Measurements from ENCODE around the gene COLEC12.
"Not testable (repeated sequence)": the region's sequence is repeated elsewhere in the genome, so short reads cannot be mapped to it uniquely, and the experiment has no call there.

Gene COLEC12

GRCh38 chr18:323253-323622, 177.3 kb downstream of the COLEC12 start:
- Histone ChIP-seq H3K36me3 (ENCODE audit: control insufficient read depth, insufficient read depth, low read length, severe bottlenecking) (no peaks in the 10 kb centered on the region), H3K27me3 (replicated peaks; ENCODE audit: control insufficient read depth, insufficient read depth, low read length) (no peaks in the 10 kb centered on the region), H3K9ac (ENCODE audit: low read length) (no peak overlapping the region), H3K9me3 (ENCODE audit: control insufficient read depth, low read length) (no peaks in the 10 kb centered on the region), H3K4me3 (ENCODE audit: low read length) (no peak overlapping the region), H3K4me1 (ENCODE audit: control insufficient read depth, insufficient read depth, low read length) (peaks cover 12% of the 10 kb centered on the region)
- peak; percentile 5 for DNase-seq (ENCODE audit: low read depth)

GRCh38 chr18:321865-322467, 178.5 kb downstream of the COLEC12 start:
- Histone ChIP-seq H3K4me3 (ENCODE audit: low read length) (no peak overlapping the region), H3K36me3 (ENCODE audit: control insufficient read depth, insufficient read depth, low read length, severe bottlenecking) (no peaks in the 10 kb centered on the region), H3K9me3 (ENCODE audit: control insufficient read depth, low read length) (no peaks in the 10 kb centered on the region), H3K27me3 (replicated peaks; ENCODE audit: control insufficient read depth, insufficient read depth, low read length) (no peaks in the 10 kb centered on the region), H3K9ac (ENCODE audit: low read length) (no peak overlapping the region), H3K4me1 (ENCODE audit: control insufficient read depth, insufficient read depth, low read length) (peaks cover 12% of the 10 kb centered on the region)
- DNase-seq (ENCODE audit: low read depth): peak; percentile 10

DNA sequence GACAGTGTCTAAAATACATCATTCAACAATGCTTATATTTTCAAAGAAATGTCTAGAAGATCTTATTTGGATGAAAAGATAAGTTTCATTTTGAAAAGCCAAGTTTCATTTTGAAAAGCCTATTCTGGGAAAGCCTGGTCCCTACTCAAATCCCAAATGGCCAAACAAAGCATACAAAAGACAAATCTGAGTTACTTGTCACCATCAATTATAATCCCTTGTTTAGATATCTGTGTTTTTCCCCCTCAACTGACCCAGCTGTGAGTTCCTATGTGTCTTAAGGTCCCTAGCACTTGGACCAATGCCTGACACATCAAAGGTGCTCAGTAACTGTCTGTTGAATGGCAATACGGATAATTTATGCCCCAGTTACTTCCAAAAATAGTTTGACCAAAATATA, 180.3 kb downstream of the COLEC12 start:
- Histone ChIP-seq H3K9me3 (ENCODE audit: control insufficient read depth, low read length) (no peaks in the 10 kb centered on the region), H3K9ac (ENCODE audit: low read length) (no peak overlapping the region), H3K4me1 (ENCODE audit: control insufficient read depth, insufficient read depth, low read length) (peaks cover 12% of the 10 kb centered on the region), H3K36me3 (ENCODE audit: control insufficient read depth, insufficient read depth, low read length, severe bottlenecking) (no peaks in the 10 kb centered on the region), H3K4me3 (ENCODE audit: low read length) (no peak overlapping the region), H3K27me3 (replicated peaks; ENCODE audit: control insufficient read depth, insufficient read depth, low read length) (no peaks in the 10 kb centered on the region)
- no peak for DNase-seq (ENCODE audit: low read depth)

GRCh38 chr18:319720-320119, 180.8 kb downstream of the COLEC12 start:
- no peak for DNase-seq (ENCODE audit: low read depth)
- Histone ChIP-seq H3K9ac (ENCODE audit: low read length) (no peak overlapping the region), H3K36me3 (ENCODE audit: control insufficient read depth, insufficient read depth, low read length, severe bottlenecking) (no peaks in the 10 kb centered on the region), H3K4me1 (ENCODE audit: control insufficient read depth, insufficient read depth, low read length) (peaks cover 13% of the 10 kb centered on the region), H3K27me3 (replicated peaks; ENCODE audit: control insufficient read depth, insufficient read depth, low read length) (no peaks in the 10 kb centered on the region), H3K4me3 (ENCODE audit: low read length) (no peak overlapping the region), H3K9me3 (ENCODE audit: control insufficient read depth, low read length) (no peaks in the 10 kb centered on the region)

DNA sequence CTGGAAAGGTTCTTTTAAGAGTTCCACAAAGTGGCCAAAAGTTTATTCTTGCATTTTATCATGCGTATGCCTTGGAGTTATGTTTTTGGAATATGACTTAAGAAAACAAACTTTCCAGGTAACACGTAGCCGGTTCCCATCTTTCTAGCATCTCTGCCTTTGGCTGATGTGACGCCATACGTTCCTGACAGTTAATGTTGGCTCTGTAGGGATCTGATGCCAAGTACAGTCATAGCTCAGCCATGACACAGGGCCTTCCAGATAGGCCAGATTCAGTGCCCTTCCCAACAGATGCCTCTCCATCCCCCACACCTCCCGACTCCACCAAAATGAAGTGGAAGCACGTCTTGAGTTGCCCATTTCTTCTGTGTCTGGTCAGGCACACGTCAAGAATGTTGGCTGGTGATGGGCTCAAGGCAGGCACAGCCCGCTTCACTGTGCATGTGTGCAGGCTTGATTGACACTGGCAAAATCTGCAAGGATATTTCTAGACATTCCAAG, 181.7 kb downstream of the COLEC12 start:
- no peaks in the 10 kb centered on the region for H3K9me3 ChIP-seq (ENCODE audit: control insufficient read depth, low read length)
- no peaks in the 10 kb centered on the region for H3K36me3 ChIP-seq (ENCODE audit: control insufficient read depth, insufficient read depth, low read length, severe bottlenecking)
- peaks cover 21% of the 10 kb centered on the region for H3K4me1 ChIP-seq (ENCODE audit: control insufficient read depth, insufficient read depth, low read length)
- no peak for DNase-seq (ENCODE audit: low read depth)
- no peak overlapping the region for H3K9ac ChIP-seq (ENCODE audit: low read length)
- no peaks in the 10 kb centered on the region for H3K27me3 ChIP-seq (replicated peaks; ENCODE audit: control insufficient read depth, insufficient read depth, low read length)
- no peak overlapping the region for H3K4me3 ChIP-seq (ENCODE audit: low read length)

GRCh38 chr18:317618-318017, 182.9 kb downstream of the COLEC12 start:
- H3K9ac ChIP-seq (ENCODE audit: low read length): no peak overlapping the region
- DNase-seq (ENCODE audit: low read depth): no peak
- no peak overlapping the region for H3K4me3 ChIP-seq (ENCODE audit: low read length)
- no peaks in the 10 kb centered on the region for H3K9me3 ChIP-seq (ENCODE audit: control insufficient read depth, low read length)
- H3K27me3 ChIP-seq (replicated peaks; ENCODE audit: control insufficient read depth, insufficient read depth, low read length): no peaks in the 10 kb centered on the region
- H3K36me3 ChIP-seq (ENCODE audit: control insufficient read depth, insufficient read depth, low read length, severe bottlenecking): no peaks in the 10 kb centered on the region
- peaks cover 16% of the 10 kb centered on the region for H3K4me1 ChIP-seq (ENCODE audit: control insufficient read depth, insufficient read depth, low read length)

DNA sequence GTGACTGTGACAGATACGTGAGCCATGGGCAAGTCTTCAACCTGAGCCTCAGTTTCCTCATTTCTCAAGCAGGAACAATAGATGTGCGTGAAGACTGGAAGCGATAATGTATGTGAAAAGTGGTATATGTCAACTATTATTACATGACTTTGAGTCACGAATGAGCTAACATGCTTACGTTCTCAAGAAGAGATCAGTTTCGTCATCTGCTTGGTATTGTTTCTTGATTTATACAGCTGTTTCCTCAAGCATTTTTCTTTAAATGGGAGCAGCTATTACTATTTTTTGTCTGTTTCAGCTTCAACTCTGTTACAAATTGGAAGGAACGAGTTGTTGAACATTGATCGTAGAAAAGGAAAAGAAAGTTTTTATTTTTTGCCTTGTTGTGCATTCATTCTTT, 184.1 kb downstream of the COLEC12 start:
- Histone ChIP-seq H3K4me1 (ENCODE audit: control insufficient read depth, insufficient read depth, low read length) (peaks cover 9% of the 10 kb centered on the region), H3K9me3 (ENCODE audit: control insufficient read depth, low read length) (no peaks in the 10 kb centered on the region), H3K9ac (ENCODE audit: low read length) (no peak overlapping the region), H3K36me3 (ENCODE audit: control insufficient read depth, insufficient read depth, low read length, severe bottlenecking) (no peaks in the 10 kb centered on the region), H3K4me3 (ENCODE audit: low read length) (no peak overlapping the region), H3K27me3 (replicated peaks; ENCODE audit: control insufficient read depth, insufficient read depth, low read length) (peaks cover 3% of the 10 kb centered on the region)
- DNase-seq (ENCODE audit: low read depth): no peak

DNA sequence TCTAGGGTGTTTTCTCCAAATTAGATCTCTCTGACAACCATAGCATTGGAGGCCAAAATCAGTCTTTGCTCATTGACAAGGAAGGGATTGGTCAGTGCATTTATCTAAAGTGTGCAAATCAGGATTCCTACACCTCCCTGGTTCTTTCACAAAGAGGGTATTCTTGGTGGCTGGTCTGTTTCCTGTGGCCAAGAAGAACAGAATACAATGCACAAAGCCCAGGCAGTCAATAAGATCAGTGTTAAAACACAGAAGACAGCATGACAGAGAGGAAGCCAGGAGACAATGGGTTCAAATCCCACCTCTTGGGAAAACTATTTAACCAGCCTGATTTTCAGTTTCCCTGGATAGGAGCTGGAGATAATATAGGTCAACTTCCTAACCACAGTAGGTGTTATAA, 186.6 kb downstream of the COLEC12 start:
- H3K27me3 ChIP-seq (replicated peaks; ENCODE audit: control insufficient read depth, insufficient read depth, low read length): peaks cover 6% of the 10 kb centered on the region
- no peak for DNase-seq (ENCODE audit: low read depth)

GRCh38 chr18:312415-312814, 188.1 kb downstream of the COLEC12 start:
- Histone ChIP-seq H3K4me3 (ENCODE audit: low read length) (no peak overlapping the region), H3K36me3 (ENCODE audit: control insufficient read depth, insufficient read depth, low read length, severe bottlenecking) (no peaks in the 10 kb centered on the region), H3K4me1 (ENCODE audit: control insufficient read depth, insufficient read depth, low read length) (peaks cover 9% of the 10 kb centered on the region), H3K9ac (ENCODE audit: low read length) (no peak overlapping the region), H3K9me3 (ENCODE audit: control insufficient read depth, low read length) (no peaks in the 10 kb centered on the region), H3K27me3 (replicated peaks; ENCODE audit: control insufficient read depth, insufficient read depth, low read length) (peaks cover 12% of the 10 kb centered on the region)
- DNase-seq (ENCODE audit: low read depth): no peak

More for the DNA sequence above, 186.6 kb downstream of the COLEC12 start:
- Histone ChIP-seq H3K36me3 (ENCODE audit: control insufficient read depth, insufficient read depth, low read length, severe bottlenecking) (no peaks in the 10 kb centered on the region), H3K4me1 (ENCODE audit: control insufficient read depth, insufficient read depth, low read length) (peaks cover 9% of the 10 kb centered on the region), H3K4me3 (ENCODE audit: low read length) (no peak overlapping the region), H3K9me3 (ENCODE audit: control insufficient read depth, low read length) (no peaks in the 10 kb centered on the region), H3K9ac (ENCODE audit: low read length) (no peak overlapping the region)

DNA sequence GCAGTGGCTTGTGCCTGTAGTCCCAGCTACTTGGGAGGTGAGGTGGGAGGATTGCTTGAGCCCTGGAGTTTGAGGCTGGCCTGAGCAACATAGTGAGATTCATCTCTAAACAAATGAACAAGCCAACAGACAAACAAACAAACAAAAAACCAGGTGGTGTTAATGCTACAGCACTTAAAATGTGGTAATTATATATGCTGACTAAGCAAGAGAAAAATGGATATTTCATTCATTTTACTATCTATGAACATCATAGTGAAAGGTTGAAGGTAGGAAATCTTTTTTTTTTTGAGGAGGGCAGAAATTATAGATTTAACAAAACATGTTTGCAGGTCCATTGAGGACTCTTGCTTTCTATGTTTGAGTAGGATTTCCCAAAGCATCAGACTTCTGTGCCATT, 190.5 kb downstream of the COLEC12 start:
- no peaks in the 10 kb centered on the region for H3K36me3 ChIP-seq (ENCODE audit: control insufficient read depth, insufficient read depth, low read length, severe bottlenecking)
- H3K4me1 ChIP-seq (ENCODE audit: control insufficient read depth, insufficient read depth, low read length): peaks cover 9% of the 10 kb centered on the region
- H3K27me3 ChIP-seq (replicated peaks; ENCODE audit: control insufficient read depth, insufficient read depth, low read length): peaks cover 18% of the 10 kb centered on the region
- H3K9me3 ChIP-seq (ENCODE audit: control insufficient read depth, low read length): no peaks in the 10 kb centered on the region
- no peak for DNase-seq (ENCODE audit: low read depth)
- no peak overlapping the region for H3K9ac ChIP-seq (ENCODE audit: low read length)
- H3K4me3 ChIP-seq (ENCODE audit: low read length): no peak overlapping the region

DNA sequence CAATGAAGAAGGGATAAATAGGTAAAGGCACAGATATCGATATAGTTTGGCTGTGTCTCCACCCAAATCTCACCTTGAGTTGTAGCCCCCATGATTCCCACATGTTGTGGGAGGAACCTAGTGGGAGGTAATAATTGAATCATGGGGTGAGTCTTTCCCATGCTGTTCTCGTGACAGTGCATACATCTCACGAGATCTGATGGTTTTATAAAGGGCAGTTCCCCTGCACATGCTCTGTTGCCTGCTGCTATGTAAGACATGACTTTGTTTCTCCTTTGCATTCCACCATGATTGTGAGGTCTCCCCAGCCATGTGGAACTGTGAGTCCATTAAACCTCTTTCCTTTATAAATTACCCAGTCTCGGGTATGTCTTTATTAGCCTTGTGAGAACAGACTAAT, 192.4 kb downstream of the COLEC12 start:
- not testable (repeated sequence) for H3K4me1 ChIP-seq (ENCODE audit: control insufficient read depth, insufficient read depth, low read length); DNase-seq (ENCODE audit: low read depth); H3K9me3 ChIP-seq (ENCODE audit: control insufficient read depth, low read length); H3K4me3 ChIP-seq (ENCODE audit: low read length); H3K36me3 ChIP-seq (ENCODE audit: control insufficient read depth, insufficient read depth, low read length, severe bottlenecking); H3K9ac ChIP-seq (ENCODE audit: low read length)
- peaks cover 20% of the 10 kb centered on the region for H3K27me3 ChIP-seq (replicated peaks; ENCODE audit: control insufficient read depth, insufficient read depth, low read length)

All from adipocyte (in vitro differentiated cells).